Measurements from ENCODE around the gene SERINC5.
"Not testable (repeated sequence)": the region's sequence is repeated elsewhere in the genome, so short reads cannot be mapped to it uniquely, and the experiment has no call there.

Gene SERINC5

DNA sequence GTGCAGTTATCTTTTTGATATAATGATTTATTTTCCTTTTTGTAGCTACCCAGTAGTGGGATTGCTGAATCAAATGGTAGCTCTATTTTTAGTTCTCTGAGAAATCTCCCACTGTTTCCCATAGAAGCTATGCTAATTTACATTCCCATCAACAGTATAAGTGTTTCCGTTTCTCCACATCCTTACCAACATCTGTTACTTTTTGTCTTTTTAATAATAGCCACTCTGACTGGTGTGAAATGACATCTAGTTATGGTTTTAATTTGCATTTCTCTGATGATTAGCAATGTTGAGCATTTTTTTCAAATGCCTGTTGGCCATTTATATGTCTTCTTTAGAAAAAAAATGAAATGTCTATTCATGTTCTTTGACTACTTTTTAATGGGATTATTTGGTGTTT lies 94.7 kb downstream of the SERINC5 start:
- DNase-seq, result no peak

DNA sequence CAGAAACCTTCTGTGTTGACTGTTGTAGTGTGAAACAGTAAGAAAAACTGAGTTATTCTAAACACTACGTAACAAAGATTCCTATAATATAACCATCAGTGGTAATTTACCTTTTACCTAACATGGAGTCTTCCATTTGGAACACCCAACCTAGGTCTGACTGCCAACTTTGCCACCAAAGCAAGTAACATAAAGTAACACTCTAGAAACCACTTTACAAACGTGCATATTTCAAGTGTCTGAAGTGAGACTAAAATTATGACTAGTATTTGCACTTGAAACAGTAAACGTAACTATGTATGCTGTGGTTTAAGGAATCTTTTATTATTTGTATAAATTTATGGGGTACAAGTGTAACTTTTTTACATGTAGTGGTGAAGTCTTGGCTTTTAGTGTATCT lies 95.6 kb downstream of the SERINC5 start:
- DNase-seq, result no peak

DNA sequence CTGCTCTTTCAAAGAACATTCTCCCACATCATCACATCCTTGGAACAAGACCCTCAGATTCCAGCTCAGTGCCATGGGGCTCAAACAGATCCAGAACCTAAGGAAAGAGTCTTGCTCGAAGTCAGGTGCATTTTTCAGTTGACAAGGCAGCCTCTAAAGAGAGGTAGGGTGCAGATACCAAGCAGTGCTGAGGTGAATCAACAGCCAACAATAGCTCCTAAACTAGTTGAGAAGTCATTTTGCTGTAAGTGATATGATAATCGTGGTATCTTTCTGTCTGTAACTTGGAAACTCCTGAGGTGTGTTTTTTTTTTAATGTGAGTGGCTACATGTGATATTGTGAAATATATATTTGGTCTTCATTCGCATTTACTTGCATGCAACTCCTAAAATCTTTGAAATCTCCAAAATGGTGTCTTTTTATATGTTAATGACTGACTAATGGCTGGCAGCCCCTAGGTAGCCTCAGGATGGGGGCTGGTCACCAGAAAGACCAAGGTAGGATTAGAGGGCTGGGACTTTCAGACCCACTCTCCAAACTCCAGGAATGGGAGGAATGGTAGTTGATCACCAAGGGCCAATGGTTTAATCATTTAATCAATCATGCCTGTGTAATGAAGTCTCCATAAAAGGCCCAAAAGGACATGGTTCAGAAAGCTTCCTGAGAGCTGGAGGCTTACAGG lies 96.6 kb downstream of the SERINC5 start:
- no peak for DNase-seq

DNA sequence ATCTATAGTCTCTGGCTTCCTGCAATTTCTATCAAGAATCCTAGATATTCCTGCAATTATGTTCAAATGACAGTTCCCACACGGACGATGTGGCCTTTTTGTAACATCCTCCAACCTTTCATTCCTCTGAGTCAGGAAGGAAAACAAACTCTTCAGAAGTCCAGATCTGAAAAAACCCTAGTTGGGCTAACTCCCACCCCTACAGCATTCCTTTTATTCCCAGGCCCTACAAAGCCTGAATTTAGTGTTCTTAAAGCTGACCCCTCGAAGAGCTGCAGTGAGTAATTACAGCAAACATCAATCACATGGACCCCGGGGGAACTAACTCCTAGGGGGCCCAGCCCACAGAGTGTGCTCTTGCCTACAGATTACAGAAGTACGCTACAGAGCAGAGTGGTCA lies 99.7 kb downstream of the SERINC5 start:
- no peak for DNase-seq

DNA sequence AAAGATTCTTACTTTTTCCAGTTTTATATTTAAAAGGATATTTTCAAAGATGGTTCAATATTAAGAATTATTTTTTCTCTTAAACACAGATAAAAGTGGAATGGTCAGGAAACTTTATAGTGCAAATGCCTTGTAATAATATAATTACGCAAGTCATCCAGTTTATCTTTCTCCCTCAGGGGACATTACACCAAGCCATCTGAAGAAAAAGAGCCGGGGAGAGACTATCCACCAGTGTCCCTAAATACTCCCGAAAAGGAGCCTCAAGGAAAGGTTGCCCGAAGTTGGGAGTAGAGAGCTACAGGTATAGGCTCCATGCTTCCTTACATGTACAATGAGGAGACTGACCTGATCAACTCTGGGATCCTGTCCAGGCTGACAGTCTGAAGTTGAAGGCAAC lies 101.1 kb downstream of the SERINC5 start:
- DNase-seq, result no peak

DNA sequence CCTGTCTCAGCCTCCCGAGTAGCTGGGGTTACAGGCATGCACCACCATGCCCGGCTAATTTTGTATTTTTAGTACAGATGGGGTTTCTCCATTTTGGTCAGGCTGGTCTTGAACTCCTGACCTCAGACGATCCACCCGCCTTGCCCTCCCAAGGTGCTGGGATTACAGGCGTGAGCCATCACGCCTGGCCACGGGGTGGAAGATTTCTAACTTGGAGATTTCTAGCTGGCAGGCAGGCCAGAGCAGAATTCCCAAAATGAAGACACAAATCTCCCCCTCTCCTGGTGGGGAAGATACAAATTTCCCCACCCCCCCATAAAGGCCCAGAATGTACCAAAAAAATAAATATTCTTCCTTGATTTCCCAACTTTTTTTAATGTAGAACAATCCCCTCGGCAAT lies 101.6 kb downstream of the SERINC5 start:
- not testable (repeated sequence) for DNase-seq

DNA sequence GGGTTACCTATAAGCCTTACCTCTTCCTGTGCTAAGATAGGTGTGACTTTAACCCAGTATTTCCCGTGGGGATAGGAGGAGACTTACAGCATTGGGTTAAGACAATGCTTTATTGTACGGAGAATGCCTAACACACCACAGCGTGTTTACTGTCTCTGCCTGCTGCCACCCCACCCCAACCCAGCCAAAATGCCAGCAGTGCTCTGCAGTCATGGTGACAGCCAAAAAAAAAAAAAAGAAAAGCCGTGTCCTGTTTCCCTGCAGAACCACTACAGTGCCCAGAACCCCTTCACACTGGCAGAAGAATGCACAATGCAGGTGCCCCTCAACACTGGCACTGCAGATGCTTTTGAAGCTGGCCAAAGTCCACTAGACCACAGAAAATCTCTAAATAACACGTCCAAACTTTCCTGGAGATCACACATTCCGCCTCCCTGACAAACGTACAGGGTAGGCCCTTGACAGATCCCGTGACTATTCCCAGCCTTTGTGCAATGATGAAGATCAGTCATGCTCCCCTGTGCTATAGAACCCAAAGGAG lies 102.2 kb downstream of the SERINC5 start:
- peak; percentile 43 to 68 for DNase-seq

DNA sequence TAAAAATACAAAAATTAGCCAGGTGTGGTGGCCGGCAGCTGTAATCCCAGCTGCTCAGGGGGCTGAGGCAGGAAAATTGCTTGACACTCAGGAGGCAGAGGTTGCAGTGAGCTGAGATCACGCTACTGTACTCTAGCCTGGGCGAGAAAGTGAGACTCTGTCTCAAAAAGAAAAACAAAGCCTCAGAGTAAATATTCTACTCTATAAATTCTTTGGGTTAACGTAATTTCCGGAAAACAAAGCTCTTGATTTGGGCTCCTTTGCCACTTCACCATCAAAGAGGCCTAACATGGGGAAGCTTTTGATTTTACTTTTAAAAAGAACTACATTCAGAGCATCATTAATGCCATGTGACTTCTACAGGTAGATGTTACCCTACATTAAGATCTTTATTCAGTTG lies 103.1 kb downstream of the SERINC5 start:
- no peak for DNase-seq

DNA sequence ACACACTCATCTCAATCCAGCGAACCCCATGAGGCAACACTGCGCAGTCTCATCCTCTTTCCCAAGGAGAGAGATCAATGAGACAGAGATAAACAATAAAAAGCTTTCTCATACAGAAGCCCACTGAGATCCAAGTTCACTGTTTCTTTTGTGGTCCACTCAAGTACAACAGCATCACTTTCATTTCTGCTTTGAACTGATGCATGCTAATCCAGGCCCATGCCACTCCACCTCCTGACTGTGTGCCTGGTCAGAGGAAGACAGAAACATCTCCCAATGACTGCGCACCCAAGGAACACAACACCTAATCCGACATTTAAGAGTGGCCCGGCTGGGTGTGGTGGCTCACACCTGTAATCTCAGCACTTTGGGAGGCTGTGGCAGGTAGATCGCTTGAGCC lies 104.0 kb downstream of the SERINC5 start:
- DNase-seq, result no peak

DNA sequence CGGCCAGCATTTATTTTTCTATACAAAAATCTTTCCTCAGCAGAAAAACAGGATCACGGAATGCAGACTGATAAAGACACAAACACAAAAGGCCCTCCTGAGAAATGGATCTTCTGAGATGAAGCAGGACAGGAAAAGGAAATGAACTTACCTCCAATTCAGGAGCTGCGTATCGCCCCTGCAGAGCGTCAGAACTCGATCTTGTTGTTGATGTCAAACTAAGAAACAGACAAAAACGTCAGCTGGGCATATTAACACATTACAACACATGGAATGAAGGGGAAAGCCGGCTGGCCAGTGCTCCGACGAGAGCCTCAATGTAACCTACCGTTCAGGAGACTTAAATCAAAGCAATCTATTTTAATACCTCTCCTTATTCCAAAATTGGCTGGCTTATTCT lies 105.1 kb downstream of the SERINC5 start:
- no peak for DNase-seq

DNA sequence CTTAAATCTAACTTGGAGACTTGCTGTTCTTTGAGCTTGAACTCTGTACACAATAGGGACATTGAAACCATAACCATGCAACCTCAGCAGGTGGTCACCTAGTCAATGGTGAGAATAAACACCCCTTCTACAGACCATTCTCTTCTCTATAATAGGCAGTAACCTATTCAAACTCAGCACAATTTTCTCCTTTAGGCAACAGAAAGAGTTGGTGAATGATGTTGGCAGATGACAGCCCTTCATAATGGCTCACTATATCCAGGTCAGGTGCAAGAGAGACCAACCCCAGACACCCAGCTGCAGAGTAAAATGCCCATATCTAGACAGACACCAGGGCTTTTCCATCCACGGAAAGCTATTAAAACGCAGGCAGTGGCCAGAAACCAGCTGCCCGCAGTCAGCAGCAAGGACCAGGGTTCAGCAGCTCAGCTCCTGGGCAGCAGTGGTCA lies 106.7 kb downstream of the SERINC5 start:
- peak; percentile 34 to 40 for DNase-seq

DNA sequence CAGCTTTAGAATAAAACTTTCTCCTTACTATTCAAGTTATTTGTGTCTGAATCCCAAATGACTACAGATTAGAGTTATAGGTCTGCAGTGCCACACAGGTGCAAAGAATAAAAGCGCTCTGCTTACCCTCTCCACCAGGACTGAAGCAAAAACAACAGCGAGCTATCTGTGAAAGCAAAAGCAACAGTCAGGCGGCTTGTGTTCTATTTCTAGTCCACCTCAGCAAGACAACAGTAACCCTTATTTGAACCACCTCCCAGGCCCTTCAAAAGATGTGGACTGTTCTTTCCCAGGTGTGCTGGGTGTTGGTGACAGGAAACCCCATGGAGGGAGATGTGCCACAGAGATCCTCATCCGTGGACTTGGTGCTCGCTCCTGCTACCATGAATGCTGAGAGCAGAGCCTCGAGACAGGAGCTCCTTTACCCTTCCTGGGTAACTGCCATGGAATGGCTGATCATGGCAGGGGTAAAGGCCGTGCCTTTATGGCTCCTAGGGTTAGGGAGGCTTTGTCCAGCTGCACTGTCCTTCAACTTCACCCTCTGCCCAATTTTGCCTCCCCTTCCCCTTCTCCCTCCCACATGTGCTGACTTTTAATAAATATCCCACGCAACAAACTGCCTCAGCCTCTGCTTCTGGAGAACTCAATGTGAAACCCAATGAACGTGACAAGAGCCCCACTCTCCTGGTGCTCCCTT lies 108.6 kb downstream of the SERINC5 start:
- no peak for DNase-seq

DNA sequence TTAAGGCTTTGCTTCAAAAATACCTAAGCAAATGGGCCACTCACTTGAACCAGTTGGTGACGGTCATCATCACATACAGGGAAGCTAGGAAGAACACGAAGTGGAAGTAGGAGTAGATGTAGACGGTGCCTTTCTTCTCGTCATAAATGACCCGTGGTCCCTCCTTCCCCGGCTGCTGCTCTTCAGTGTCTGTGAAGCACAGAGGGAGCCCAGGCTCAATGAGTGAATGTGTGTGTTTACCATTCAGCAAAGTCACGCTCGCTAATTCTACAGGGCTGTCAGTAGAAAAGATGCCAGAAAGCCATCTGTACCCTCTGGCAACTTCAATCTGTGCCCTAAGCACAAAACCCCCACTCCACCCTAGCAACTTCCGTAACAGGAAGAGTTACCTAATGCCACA lies 109.8 kb downstream of the SERINC5 start:
- DNase-seq, result no peak

DNA sequence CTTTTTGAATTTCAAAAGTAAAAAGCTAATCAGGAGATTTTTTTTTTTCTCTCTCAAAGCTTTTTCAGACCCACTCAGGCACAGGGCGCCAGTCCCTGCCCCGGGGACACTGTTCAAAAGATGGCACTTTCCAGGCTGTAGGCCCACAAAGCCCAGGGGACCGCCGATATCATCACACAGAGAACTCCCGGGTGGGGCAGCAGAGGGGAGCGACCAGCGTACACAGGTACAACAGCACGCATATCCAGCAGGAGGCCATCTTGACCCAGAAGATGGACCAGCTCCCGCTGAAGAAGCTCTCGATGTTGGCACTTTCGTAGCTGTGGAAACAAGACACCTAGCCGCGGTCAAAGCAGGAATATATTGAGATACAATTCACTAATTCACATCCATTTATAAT lies 112.4 kb downstream of the SERINC5 start:
- no peak for DNase-seq

DNA sequence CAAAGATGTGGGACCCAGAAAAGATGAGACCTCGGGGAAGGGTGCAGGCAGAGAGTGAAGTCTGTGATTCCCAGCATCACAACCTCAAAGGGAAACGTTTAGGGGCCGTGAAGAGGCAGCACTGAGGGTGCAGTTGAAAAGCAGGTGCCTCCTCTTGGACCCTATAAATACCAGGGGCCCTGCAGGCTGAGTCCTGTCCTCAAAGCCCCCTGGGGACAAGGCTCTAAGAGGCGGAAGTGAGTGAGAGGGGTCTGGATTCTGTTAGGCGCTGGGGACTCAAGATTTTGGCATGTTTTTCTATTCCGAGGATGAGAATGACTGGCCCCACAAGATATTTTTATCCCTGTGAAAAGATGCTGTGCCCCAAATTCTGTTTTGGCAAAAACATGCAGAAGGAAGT lies 112.9 kb downstream of the SERINC5 start:
- DNase-seq, result no peak

DNA sequence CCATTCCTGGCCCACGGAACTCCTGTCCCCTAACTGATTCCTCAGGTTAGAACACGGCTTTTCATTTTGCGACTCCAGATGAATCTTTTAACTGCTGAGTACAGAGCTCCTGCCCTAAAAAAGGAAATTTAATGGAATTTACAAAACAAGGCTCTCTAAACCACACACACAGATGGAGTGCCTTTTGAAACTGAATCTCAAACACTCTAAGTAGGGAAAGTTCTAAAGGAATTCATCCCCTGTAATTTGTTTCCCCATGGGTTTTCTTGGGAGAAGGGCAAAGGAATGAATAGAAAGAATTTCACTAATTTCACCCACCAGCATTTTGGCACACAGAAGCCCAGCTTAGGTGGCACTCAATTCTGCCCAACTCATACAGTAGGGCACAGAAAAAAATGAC lies 114.2 kb downstream of the SERINC5 start:
- DNase-seq, result no peak

DNA sequence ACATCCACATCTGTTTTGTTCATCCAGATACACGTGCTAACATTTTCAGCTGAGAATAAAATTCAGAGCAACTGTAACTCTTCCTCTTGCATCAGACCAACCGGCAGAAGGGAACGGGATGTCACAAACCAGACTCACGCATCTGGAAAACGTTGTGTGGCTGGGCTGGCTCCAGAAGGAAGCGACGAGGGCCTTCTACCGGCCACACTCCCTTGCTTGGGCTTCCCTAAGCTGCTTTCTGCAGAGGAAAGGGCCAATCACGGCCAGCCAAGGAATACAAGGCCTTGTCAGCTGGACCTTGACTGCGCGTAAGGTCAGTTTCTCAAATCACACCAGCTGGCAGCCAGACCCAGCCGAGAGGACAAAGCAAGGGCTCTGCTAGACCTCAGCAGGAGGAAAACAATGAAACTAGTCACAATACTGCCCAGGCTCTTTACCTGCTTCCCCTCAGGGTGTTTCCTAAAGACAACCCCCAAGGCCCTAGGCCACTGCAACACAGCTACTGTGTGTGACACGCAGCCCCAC lies 114.6 kb downstream of the SERINC5 start:
- DNase-seq, result peak; percentile 12 to 63

DNA sequence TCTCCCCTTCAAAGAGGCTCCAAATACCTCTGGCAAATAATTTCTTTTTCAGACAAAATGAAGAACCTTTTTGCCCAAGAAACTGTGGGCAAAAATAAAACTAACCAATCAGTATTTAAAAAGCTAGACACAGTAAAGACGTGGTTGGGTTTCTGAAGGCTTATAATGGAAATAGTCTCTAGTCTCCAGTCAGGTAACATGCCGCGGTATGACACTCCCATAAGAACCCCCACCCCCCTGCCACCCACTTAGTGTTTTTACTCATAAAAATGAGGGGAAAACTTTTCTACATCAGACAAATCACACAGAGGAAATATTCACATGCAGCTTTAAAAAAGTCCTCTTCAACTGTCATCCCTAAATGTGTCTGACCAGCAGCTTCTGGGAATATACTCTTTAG lies 115.4 kb downstream of the SERINC5 start:
- DNase-seq, result no peak

DNA sequence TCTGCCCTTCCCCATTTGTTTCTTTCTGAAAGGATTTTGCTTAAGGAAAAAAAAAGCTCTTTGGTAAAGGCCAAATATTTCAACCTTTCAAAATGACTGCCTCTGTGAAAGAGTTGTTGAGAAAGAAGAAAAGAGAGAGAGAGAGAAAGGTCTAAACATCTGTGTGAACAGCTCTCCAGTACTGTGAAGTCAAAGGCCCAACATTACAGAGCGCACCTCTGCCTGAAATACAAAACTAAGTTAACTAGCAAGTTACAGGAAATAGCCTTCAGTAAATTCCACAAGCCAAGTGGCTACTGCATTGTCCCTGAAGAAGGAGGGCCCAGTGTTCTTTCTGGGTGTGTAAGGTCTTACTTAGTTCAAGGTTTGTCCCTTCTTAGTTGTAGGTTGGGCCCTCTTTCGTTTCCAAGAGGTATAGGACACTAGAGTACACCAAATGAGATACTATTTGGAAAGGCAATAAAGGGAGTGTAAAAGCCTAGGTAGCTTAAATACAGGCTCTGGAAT lies 116.3 kb downstream of the SERINC5 start:
- no peak for DNase-seq

DNA sequence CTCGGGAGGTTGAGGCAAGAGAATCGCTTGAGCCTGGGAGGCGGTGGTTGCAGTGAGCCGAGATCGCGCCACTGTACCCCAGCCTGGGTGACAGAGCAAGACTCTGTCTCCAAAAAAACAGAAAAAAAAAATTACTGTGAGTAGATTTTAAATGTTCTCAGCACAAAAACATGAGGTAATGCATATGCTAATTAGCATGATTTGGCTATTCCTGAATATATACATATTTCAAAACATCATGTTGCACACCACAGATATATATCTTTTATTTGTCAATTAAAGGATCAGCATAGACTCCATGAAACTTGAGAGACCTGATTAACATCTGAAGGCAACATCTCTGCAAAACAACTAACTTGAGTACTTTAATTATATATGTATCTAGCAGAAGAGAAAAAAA lies 117.4 kb downstream of the SERINC5 start:
- no peak for DNase-seq

DNA sequence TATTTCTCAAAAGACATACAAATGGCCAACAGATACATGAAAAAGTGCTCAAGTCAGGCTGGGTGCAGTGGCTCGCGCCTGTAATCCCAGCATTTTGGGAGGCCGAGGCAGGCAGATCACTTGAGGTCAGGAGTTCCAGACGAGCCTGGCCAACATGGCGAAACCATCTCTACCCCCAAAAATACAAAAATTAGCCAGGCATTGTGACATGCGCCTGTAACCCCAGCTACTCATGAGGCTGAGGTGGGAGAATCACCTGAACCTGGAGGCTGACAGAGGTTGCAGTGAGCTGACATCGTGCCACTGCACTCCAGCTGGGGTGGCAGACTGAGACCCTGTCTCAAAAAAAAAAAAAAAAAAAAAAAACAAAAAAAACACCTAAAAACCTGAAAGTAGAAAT lies 119.0 kb downstream of the SERINC5 start:
- DNase-seq, result not testable (repeated sequence)

DNA sequence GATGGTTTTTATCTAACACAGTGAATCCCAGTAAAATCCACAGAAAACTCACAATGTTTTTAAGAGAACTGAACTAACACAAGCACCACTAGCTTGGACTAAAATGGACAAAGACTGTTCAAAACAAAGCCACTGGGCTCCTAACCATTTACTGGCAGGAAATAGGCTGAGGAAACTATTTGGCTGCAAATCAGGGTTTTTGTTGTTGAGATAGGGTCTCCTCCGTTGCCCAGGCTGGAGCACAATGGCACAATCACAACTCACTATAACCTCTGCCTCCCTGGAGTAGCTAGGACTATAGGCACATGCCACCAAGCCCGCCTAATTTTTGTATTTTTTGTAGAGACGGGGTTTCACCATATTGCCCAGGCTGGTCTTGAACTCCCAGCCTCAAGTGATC lies 121.0 kb downstream of the SERINC5 start:
- DNase-seq, result no peak

DNA sequence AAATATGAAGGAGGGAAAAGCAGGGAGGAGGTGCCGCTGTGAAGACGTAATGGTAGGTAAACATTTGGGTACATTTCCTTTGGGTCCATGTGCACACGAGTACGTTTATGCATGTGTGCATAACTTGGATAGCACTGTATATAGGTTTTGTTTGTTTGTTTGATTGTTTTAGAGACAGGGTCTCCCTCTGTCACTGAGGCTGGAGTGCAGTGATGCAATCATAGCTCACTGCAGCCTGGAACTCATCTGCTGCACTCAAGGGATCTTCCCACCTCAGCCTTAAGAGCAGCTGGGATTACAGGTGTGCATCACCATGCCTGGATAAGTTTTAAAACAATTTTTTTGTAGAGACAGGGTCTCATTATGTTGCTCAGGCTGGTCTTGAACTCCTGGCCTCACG lies 126.7 kb downstream of the SERINC5 start:
- no peak for DNase-seq

DNA sequence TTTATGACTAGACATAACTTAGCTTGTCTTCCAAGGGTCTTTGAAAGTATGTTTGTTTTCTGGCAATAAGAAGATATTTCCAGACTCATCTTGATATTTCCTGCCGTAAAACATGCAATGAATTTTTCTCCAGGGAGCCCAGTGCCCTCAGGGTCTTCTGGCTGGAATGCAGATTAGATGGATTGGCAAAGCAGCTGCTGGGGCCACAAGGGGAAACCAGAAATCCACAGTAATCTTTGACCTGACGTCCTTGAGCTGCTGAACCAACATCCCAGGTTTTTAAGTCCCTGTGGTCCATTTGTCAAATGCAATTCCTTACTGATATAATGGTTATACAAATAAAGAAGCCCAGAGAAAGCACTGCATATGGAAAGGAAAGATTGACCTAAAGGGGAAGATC lies 127.7 kb downstream of the SERINC5 start:
- no peak for DNase-seq

Data from hippocampal formation (tissue), 2 donors.